HepG2 (cell line): ENCODE data around the gene BATF3. TPM values are rescaled to one million over a fixed set of nuclear protein-coding genes. Genes with fewer than 3 reads are reported as not detected.
A peak's percentile ranks its signal among the peaks of the same experiment; 100 is the strongest.

Experiments used
- ATAC-seq: fragments of 200-7000 bp; cut with Tn5 transposase; 3 replicates; pipeline ENCODE4 v1.9.1; 2020; ENCODE audit warnings: mild to moderate bottlenecking, moderate library complexity
- BruUV-seq: library from RNA; stranded (reverse); fragments of 400-500 nt; replicated peaks from 2 replicates; lab custom pipeline; 2021; lab: Mats Ljungman, UMichigan
- CTCF ChIA-PET: fragments of 300-600 bp; formaldehyde crosslinking; extraction: SDS; loops from one replicate; lab custom pipeline; 2021; ENCODE audit warnings: low total read pairs, inconsistent platforms, low intra/inter-chr PET ratio; lab: Yijun Ruan, JAX
- POLR2A ChIA-PET: fragments of 350-600 bp; sonication (Branson Sonifier 250); formaldehyde crosslinking; loops from one replicate; lab custom pipeline; 2020; ENCODE audit warnings: antibody characterized with exemption, inconsistent platforms; lab: Yijun Ruan, JAX
- DNase-seq: peaks from one replicate; pipeline ENCODE4 v3.0.0-alpha.2; 2015; ENCODE audit warnings: low spot score
- FAIRE-seq: peaks from 3 replicates; lab custom pipeline; 2011; peaks lifted over from hg19 to GRCh38; lab: Jason Lieb, UNC
- H2AFZ ChIP-seq: one replicate; pipeline ENCODE4 v1.6.1; 2011; ENCODE audit warnings: low read length, inconsistent platforms
- H3K27ac ChIP-seq: fragments of 300-600 bp; 3 replicates; pipeline ENCODE4 v1.8.0; 2011; ENCODE audit warnings: mixed run types, mild to moderate bottlenecking, mixed read lengths, low read length, inconsistent platforms; ENCODE audit not compliant: insufficient read depth; ENCODE audit errors: extremely low read length
- H3K27me3 ChIP-seq, 2 experiments: fragments of 200-600 bp in 1 of 2; 2 replicates in 1 of 2; 3 replicates in 1 of 2; pipeline versions ENCODE4 v1.6.0 to v1.8.0; 2011; ENCODE audit warnings: low read length in 2 of 2, mild to moderate bottlenecking in 2 of 2, moderate library complexity in 2 of 2, inconsistent platforms in 1 of 2; ENCODE audit not compliant: insufficient read depth in 2 of 2, control insufficient read depth in 1 of 2
- H3K36me3 ChIP-seq, 2 experiments: fragments of 200-600 bp in 1 of 2; replicated peaks in 1 of 2; 2 replicates in 1 of 2; 3 replicates in 1 of 2; pipeline versions ENCODE4 v1.5.1 to v1.8.0; 2011; ENCODE audit warnings: low read length in 2 of 2, inconsistent platforms in 1 of 2; ENCODE audit not compliant: insufficient read depth in 2 of 2, control insufficient read depth in 1 of 2
- H3K4me1 ChIP-seq: 2 replicates; pipeline ENCODE4 v1.5.1; 2012; ENCODE audit warnings: low read length, inconsistent platforms; ENCODE audit not compliant: insufficient read depth
- H3K4me2 ChIP-seq: 2 replicates; pipeline ENCODE4 v1.6.0; 2011; ENCODE audit warnings: low read depth, low read length, inconsistent platforms
- H3K4me3 ChIP-seq, 3 experiments: fragments of 200-600 bp in 1 of 3; sonication (generic), shearing (Covaris generic) in 1 of 3; replicated peaks in 1 of 3; 2 replicates each; pipeline ENCODE4 v1.5.1; 2011 to 2016; ENCODE audit warnings: low read length in 3 of 3, inconsistent platforms in 2 of 3, low read depth in 2 of 3, mild to moderate bottlenecking in 2 of 3, control low read depth in 1 of 3, mixed read lengths in 1 of 3; ENCODE audit not compliant: insufficient read depth in 1 of 3
- H3K79me2 ChIP-seq: one replicate; pipeline ENCODE4 v1.6.1; 2011; ENCODE audit warnings: low read length, inconsistent platforms; ENCODE audit not compliant: insufficient read depth
- H3K9ac ChIP-seq: 2 replicates; pipeline ENCODE4 v1.6.0; 2011; ENCODE audit warnings: mild to moderate bottlenecking, low read depth, low read length, inconsistent platforms; ENCODE audit not compliant: insufficient read depth
- H3K9me3 ChIP-seq: 2 replicates; pipeline ENCODE4 v1.5.1; 2012; ENCODE audit warnings: mild to moderate bottlenecking, low read length
- H4K20me1 ChIP-seq: 2 replicates; pipeline ENCODE4 v1.6.0; 2011; ENCODE audit warnings: inconsistent platforms, mild to moderate bottlenecking, low read length, moderate library complexity; ENCODE audit not compliant: insufficient read depth
- ATF4 ChIP-seq, 2 experiments: fragments of 450-650 bp in 1 of 2; sonication (generic) in 1 of 2; formaldehyde crosslinking; IDR thresholded peaks; 2 replicates each; pipeline versions ENCODE4 v1.5.0 to v1.8.0; 2020 to 2022; ENCODE audit warnings: mild to moderate bottlenecking in 1 of 2, missing genetic modification reagents in 1 of 2
- HDAC6 ChIP-seq: fragments of 200-600 bp; sonication (generic); IDR thresholded peaks from 2 replicates; pipeline ENCODE4 v1.7.0; 2017; ENCODE audit warnings: mild to moderate bottlenecking, antibody characterized with exemption, low read length, low read depth
- HNF4A ChIP-seq: sonication (generic); formaldehyde crosslinking; IDR thresholded peaks from 2 replicates; pipeline ENCODE4 v1.4.0; 2020; ENCODE audit warnings: missing genetic modification reagents
- KDM2A ChIP-seq: sonication (generic); formaldehyde crosslinking; IDR thresholded peaks from 2 replicates; pipeline ENCODE4 v1.4.0; 2020; ENCODE audit warnings: low read depth, missing genetic modification reagents, borderline replicate concordance
- MEIS1 ChIP-seq: sonication (generic); formaldehyde crosslinking; IDR thresholded peaks from 2 replicates; pipeline ENCODE4 v1.9.0; 2021; ENCODE audit warnings: mild to moderate bottlenecking, missing genetic modification reagents, moderate library complexity, borderline replicate concordance
- ZBTB42 ChIP-seq: sonication (generic); formaldehyde crosslinking; IDR thresholded peaks from 2 replicates; pipeline ENCODE4 v1.5.0; 2020; ENCODE audit warnings: mild to moderate bottlenecking, missing genetic modification reagents
- ZNF232 ChIP-seq: sonication (generic); formaldehyde crosslinking; IDR thresholded peaks from 2 replicates; pipeline ENCODE4 v1.4.0; 2020; ENCODE audit warnings: missing genetic modification reagents, borderline replicate concordance
- ZNF343 ChIP-seq: sonication (generic); formaldehyde crosslinking; IDR thresholded peaks from 2 replicates; pipeline ENCODE4 v1.4.0; 2020; ENCODE audit warnings: mild to moderate bottlenecking, missing genetic modification reagents
- ZNF720 ChIP-seq: sonication (generic); formaldehyde crosslinking; IDR thresholded peaks from 2 replicates; pipeline ENCODE4 v1.4.0; 2020; ENCODE audit warnings: missing genetic modification reagents
- ZNF891 ChIP-seq: sonication (generic); formaldehyde crosslinking; IDR thresholded peaks from 2 replicates; pipeline ENCODE4 v1.5.0; 2020; ENCODE audit warnings: mild to moderate bottlenecking, missing genetic modification reagents
- ZSCAN31 ChIP-seq: sonication (generic); formaldehyde crosslinking; IDR thresholded peaks from 2 replicates; pipeline ENCODE4 v1.5.0; 2020; ENCODE audit warnings: low read depth, mild to moderate bottlenecking, missing genetic modification reagents
- WGBS: methylation state at CpG from one replicate; pipeline ENCODE4 v1.1.6; 2017; ENCODE audit warnings: low lambda C conversion rate; 5-methylcytosine and 5-hydroxymethylcytosine counted together
- in situ Hi-C: cut with HindIII; loops from 2 replicates; pipeline ENCODE4 v1.10.0; 2017; ENCODE audit warnings: low pct_unique_long_range_greater_than_20kb; ENCODE audit not compliant: extremely low pct_ligation_motif_present
- intact Hi-C: fragments of 100-400 bp; cut with micrococcal nuclease; formaldehyde crosslinking; loops from one replicate; pipeline ENCODE4 v1.10.0; 2022; ENCODE audit not compliant: unreplicated experiment
- polyA plus RNA-seq, 8 experiments: library from polyadenylated mRNA; depleted of rRNA in 3 of 8; stranded (reverse) in 7 of 8; unstranded in 1 of 8; fragments of >200 nt; fragmentation: Illumina TruSeq in 4 of 8; extraction: Trizol in 4 of 8; gene quantifications; 2 replicates each; pipeline versions ENCODE4 v1.2.1 to v1.2.3, GENCODE V29; 2011 to 2016; ENCODE audit warnings: low read depth in 4 of 8, missing spikeins in 1 of 8, mixed read lengths in 1 of 8; ENCODE audit not compliant: insufficient read depth in 1 of 8
- total RNA-seq, 5 experiments: library from RNA; depleted of rRNA; stranded (reverse); fragments of >200 nt; fragmentation: Illumina TruSeq; extraction: Trizol; gene quantifications; 2 replicates each; pipeline ENCODE4 v1.2.3, GENCODE V29; 2016; ENCODE audit warnings: low read depth in 1 of 5
- TF ChIP-seq, protein P1 (sequence below): sonication (generic); formaldehyde crosslinking; IDR thresholded peaks from 2 replicates; pipeline ENCODE4 v1.5.0; 2020; ENCODE audit warnings: mild to moderate bottlenecking, missing genetic modification reagents

Gene BATF3
- total and polyA plus RNA-seq, 2 of the 13 experiments (the other 11 are each of a cell fraction or from before 2014, with no cell fraction given): 0.13 TPM; not detected in 1

- TF ChIP-seq HDAC6: no peak
- TF ChIP-seq MEIS1 (CRISPR knock-in tag): no peak
- TF ChIP-seq, protein P1, sequence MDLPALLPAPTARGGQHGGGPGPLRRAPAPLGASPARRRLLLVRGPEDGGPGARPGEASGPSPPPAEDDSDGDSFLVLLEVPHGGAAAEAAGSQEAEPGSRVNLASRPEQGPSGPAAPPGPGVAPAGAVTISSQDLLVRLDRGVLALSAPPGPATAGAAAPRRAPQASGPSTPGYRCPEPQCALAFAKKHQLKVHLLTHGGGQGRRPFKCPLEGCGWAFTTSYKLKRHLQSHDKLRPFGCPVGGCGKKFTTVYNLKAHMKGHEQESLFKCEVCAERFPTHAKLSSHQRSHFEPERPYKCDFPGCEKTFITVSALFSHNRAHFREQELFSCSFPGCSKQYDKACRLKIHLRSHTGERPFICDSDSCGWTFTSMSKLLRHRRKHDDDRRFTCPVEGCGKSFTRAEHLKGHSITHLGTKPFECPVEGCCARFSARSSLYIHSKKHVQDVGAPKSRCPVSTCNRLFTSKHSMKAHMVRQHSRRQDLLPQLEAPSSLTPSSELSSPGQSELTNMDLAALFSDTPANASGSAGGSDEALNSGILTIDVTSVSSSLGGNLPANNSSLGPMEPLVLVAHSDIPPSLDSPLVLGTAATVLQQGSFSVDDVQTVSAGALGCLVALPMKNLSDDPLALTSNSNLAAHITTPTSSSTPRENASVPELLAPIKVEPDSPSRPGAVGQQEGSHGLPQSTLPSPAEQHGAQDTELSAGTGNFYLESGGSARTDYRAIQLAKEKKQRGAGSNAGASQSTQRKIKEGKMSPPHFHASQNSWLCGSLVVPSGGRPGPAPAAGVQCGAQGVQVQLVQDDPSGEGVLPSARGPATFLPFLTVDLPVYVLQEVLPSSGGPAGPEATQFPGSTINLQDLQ (CRISPR knock-in tag): no peak
- no peak for TF ChIP-seq ZNF343
- no peak for TF ChIP-seq ZNF891 (CRISPR knock-in tag)
- no peak for TF ChIP-seq ZBTB42
- TF ChIP-seq ZNF232: no peak
- TF ChIP-seq KDM2A (CRISPR knock-in tag): no peak
- TF ChIP-seq ZNF720 (CRISPR knock-in tag): no peak
- TF ChIP-seq ZSCAN31 (CRISPR knock-in tag): no peak
- TF ChIP-seq, all 625 proteins: peak for 0
Observed at GRCh38 chr1:212684076-212684475, 15.6 kb downstream of the BATF3 start (continued).

DNA sequence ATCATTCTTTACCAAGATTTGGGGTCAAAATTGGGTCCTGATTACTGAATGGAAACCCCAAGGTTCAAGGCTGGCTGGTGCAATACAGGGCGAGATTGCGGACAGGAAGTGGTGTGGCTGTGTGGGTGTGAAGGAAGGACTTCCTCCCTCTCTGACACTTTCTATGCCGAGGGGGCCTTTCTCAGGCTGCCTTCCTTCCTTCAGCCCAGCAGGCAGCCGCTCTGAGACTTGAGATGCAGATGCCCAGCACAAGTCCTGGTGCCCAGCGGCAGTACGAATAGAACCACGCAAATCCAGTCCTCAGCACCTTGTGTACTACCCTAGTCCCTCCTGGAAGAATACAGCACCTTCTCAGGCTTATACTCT lies 16.3 kb downstream of the BATF3 start:
- Histone ChIP-seq H3K27ac (no peak overlapping the region), H4K20me1 (no peaks in the 10 kb centered on the region), H3K4me1 (peaks cover 10% of the 10 kb centered on the region), H3K27me3 (peaks cover under 1 to 54% of the 10 kb centered on the region in 2 experiments; a peak in 4 of 5 replicates), H3K36me3 (no peaks in the 10 kb centered on the region), H2AFZ (no peak overlapping the region), H3K4me2 (no peak overlapping the region; the same call in 1 of the 2 replicates), H3K9ac (no peak overlapping the region), H3K79me2 (no peaks in the 10 kb centered on the region), H3K4me3 (no peak overlapping the region), H3K9me3 (no peaks in the 10 kb centered on the region)
- TF ChIP-seq ATF4 (CRISPR knock-in tag; IDR thresholded peaks at IDR 0.05) (peak in 1 of 2 experiments; percentile 75; a peak in 2 of 4 replicates), HNF4A (CRISPR knock-in tag) (no peak)
- ChIA-PET POLR2A (no interaction called here), CTCF (no interaction called here)
- in situ Hi-C loops (no loop called here), intact Hi-C loops (no loop called here)
- no peak for FAIRE-seq
- no peak for DNase-seq
- 38% methylated on average over 7 of the region's 7 CpGs for WGBS
- BruUV-seq: no TSS peak
- no peak for ATAC-seq
